Effector memory CD8-positive, alpha-beta T cell (primary cell): ENCODE results near the gene BANF1.
"Not testable (repeated sequence)": the region's sequence is repeated elsewhere in the genome, so short reads cannot be mapped to it uniquely, and the experiment has no call there.

Experiments used
- ATAC-seq: fragments of 150-1000 bp; cut with Tn5 transposase; replicated peaks from 2 replicates; pipeline ENCODE4 v1.10.0; 2021; ENCODE audit warnings: mild to moderate bottlenecking, moderate library complexity
- DNase-seq, 3 experiments: peaks; one replicate each; pipeline ENCODE4 v3.0.0; 2021
- H3K27ac Mint-ChIP-seq, 2 donors: one replicate each; pipeline ENCODE4 v1.8.0; 2022; ENCODE audit warnings: mild to moderate bottlenecking in 2 of 2, mixed read lengths in 2 of 2, moderate library complexity in 2 of 2
- H3K27me3 Mint-ChIP-seq, 2 donors: one replicate each; pipeline ENCODE4 v1.8.0; 2022; ENCODE audit warnings: mixed read lengths in 2 of 2
- H3K36me3 Mint-ChIP-seq: one replicate; pipeline ENCODE4 v1.8.0; 2022; ENCODE audit warnings: mild to moderate bottlenecking, moderate library complexity, mixed read lengths; ENCODE audit not compliant: insufficient read depth
- H3K4me1 Mint-ChIP-seq, 2 donors: one replicate each; pipeline ENCODE4 v1.8.0; 2022; ENCODE audit warnings: low read depth in 2 of 2, mixed read lengths in 2 of 2
- H3K4me3 Mint-ChIP-seq, 2 donors: one replicate each; pipeline ENCODE4 v1.8.0; 2022; ENCODE audit warnings: mild to moderate bottlenecking in 2 of 2, mixed read lengths in 2 of 2, moderate library complexity in 2 of 2
- H3K9me3 Mint-ChIP-seq, 2 donors: one replicate each; pipeline ENCODE4 v1.8.0; 2022; ENCODE audit warnings: mixed read lengths in 2 of 2

The BANF1 gene

GRCh38 chr11:66020212-66020611, 17.9 kb downstream of the BANF1 start:
- DNase-seq (no peak), ATAC-seq (no peak)
- Mint-ChIP-seq H3K9me3 (no peaks in the 10 kb centered on the region), H3K36me3 (no peaks in the 10 kb centered on the region), H3K4me3 (peak overlapping the region in 1 of 2 donors; percentile 52), H3K27ac (peak overlapping the region in 1 of 2 donors; percentile 58), H3K27me3 (peaks cover 4 to 19% of the 10 kb centered on the region in 2 donors), H3K4me1 (peaks cover 6% of the 10 kb centered on the region in 2 donors)

DNA sequence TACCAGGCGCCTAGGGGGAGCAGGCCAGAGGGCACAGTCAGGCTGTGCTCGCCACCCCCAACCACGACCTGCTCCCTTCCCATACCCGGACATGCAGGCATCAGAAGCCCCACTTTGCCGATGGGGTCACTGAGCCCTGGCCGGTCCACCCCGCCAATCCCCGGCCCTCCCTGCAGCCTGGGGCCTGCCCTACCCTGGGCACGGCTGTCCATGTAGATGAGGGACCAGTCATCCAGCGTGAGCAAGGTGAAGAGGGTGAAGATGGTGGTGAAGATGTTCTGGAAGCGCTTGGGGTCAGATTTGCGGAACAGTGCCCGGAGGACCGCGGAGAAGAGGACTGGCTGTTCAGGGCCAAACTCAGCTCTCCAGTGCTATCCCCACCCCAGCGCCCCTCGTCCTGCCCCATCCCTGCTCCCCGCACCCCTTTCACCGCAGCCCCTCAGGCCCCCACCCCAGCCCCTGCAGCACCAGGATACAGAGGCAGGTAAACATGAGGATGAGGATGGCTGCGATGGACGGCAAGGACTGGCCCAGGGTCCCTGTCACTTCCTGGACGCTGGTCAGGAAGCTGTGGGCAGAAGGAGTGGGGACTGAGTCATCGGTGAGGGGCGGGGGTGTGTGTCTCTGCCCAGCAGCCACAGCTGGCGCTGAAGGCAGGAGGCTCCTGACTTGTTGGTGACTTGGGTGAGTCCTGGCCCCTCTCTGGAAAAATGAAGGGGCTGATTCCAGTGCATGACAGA, 18.5 kb downstream of the BANF1 start:
- ATAC-seq (peak; percentile 38), DNase-seq (no peak)
- Mint-ChIP-seq H3K9me3 (no peaks in the 10 kb centered on the region), H3K4me3 (peak overlapping the region in 1 of 2 donors; percentile 27), H3K4me1 (peaks cover 6% of the 10 kb centered on the region in 2 donors), H3K27ac (peak overlapping the region in 1 of 2 donors; percentile 58), H3K27me3 (peaks cover 4 to 19% of the 10 kb centered on the region in 2 donors), H3K36me3 (no peaks in the 10 kb centered on the region)

DNA sequence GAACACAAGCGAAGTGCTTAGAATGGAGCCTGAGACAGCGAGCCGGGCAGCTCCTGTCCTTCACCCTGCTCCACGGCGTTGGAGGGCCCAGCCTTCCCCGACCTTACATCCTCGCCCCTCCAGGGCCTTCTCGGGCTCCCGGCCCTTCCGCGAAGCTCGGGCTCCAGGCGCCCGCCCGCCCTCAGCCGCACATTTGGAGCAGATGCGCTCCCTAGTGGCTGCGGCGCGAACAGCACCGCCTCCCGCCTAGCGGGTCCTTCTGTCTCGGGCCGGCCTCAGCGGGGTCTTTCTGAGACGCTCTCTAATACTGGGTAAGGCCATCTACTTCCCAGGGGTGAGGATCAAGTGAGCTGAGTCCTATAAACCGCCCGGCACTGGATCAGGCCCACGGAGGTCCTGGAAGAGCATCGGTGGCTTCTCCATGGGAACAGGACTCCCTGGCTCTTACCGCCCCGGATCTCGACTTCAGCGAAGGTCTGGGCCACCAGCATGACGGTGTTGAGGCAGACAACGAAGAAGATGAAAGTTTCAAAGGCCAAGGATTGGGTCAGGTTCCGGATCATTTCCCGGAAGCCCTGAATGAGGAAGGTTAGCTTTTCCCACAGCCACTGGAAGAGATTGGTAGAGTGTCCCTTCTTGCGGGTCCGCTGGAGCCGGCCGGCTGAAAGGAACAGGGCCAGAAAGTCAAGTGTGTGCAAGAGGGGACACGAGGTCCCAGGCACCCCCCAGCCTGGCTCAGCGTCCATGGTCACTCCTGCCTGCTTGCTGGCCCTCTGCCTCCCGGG, 20.3 kb downstream of the BANF1 start:
- peak; percentile 75 to 82 (median 82) for DNase-seq
- Mint-ChIP-seq H3K9me3 (no peaks in the 10 kb centered on the region), H3K4me3 (peak overlapping the region; percentile 56 to 65), H3K27me3 (peaks cover 4 to 19% of the 10 kb centered on the region in 2 donors), H3K36me3 (no peaks in the 10 kb centered on the region), H3K27ac (peak overlapping the region; percentile 35 to 56), H3K4me1 (peaks cover 6% of the 10 kb centered on the region in 2 donors)
- ATAC-seq, result peak; percentile 96

- ATAC-seq, H3K4me3 Mint-ChIP-seq, H3K9me3 Mint-ChIP-seq, H3K36me3 Mint-ChIP-seq, DNase-seq, H3K4me1 Mint-ChIP-seq: not testable (repeated sequence)
- H3K27me3 Mint-ChIP-seq, result peaks cover 4 to 19% of the 10 kb centered on the region in 2 donors
- peak overlapping the region in 1 of 2 donors; percentile 56 for H3K27ac Mint-ChIP-seq
Observed at GRCh38 chr11:66023186-66023440, 20.8 kb downstream of the BANF1 start.

- no peak for DNase-seq
- Mint-ChIP-seq H3K36me3 (no peaks in the 10 kb centered on the region), H3K4me3 (no peak within 1 kb of the TSS), H3K27ac (peak within 1 kb of the TSS in 1 of 2 donors; percentile 9), H3K9me3 (no peaks in the 10 kb centered on the region), H3K27me3 (peaks cover 4 to 19% of the 10 kb centered on the region in 2 donors), H3K4me1 (peaks cover 6% of the 10 kb centered on the region in 2 donors)
- no peak for ATAC-seq
Observed at GRCh38 chr11:66026017-66026529, 23.8 kb downstream of the BANF1 start, which contains the start of gene CATSPER1. CATSPER1 (minus strand) TSS chr11:66026479; CDS start chr11:66026379, 100 bp downstream.

DNA sequence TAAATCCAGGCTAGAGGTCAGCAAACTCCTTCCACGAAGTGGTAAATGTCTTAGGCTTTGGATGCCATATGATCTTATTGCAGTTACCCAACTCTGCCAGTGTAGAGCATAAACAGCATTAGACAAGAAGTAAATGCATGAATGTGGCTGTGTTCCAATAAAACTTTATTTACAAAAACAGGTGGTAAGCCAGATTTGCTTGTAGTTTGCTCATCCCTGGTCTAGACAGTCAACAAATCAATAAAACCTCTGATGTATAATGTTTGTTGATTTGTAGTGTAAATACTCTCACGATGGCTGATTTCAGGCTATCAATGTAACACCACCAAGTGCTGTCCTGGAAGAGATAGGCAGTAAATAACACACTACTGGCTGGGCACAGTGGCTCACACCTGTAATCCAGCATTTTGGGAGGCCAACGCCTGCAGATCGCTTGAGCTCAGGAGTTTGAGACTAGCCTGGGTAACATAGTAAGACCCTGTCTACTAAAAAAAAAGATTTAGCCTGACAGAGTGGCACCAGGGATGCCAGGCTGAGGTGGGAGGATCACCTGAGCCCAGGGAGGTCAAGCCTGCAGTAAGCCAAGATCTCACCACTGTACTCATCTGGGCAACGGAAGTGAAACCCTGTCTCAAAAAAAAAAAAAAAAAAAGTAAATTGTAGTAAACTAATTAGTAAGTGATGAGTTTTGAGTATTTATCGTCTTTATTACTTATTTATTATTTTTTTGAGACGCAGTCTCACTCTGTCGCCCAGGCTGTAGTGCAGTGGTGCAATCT, 30.8 kb downstream of the BANF1 start:
- H3K4me3 Mint-ChIP-seq, result no peak overlapping the region
- ATAC-seq (no peak), DNase-seq (no peak)
- H3K9me3 Mint-ChIP-seq, result no peaks in the 10 kb centered on the region
- H3K4me1 Mint-ChIP-seq, result no peaks in the 10 kb centered on the region
- H3K27me3 Mint-ChIP-seq, result peaks cover 9 to 23% of the 10 kb centered on the region in 2 donors
- peaks cover 2% of the 10 kb centered on the region for H3K36me3 Mint-ChIP-seq
- no peak overlapping the region for H3K27ac Mint-ChIP-seq

GRCh38 chr11:66035653-66036333, 33.5 kb downstream of the BANF1 start:
- no peaks in the 10 kb centered on the region for H3K9me3 Mint-ChIP-seq
- no peak for DNase-seq
- H3K4me1 Mint-ChIP-seq, result no peaks in the 10 kb centered on the region
- peaks cover 9 to 39% of the 10 kb centered on the region in 2 donors for H3K27me3 Mint-ChIP-seq
- ATAC-seq, result no peak
- H3K4me3 Mint-ChIP-seq, result no peak overlapping the region
- H3K27ac Mint-ChIP-seq, result no peak overlapping the region
- H3K36me3 Mint-ChIP-seq, result peaks cover 2% of the 10 kb centered on the region

DNA sequence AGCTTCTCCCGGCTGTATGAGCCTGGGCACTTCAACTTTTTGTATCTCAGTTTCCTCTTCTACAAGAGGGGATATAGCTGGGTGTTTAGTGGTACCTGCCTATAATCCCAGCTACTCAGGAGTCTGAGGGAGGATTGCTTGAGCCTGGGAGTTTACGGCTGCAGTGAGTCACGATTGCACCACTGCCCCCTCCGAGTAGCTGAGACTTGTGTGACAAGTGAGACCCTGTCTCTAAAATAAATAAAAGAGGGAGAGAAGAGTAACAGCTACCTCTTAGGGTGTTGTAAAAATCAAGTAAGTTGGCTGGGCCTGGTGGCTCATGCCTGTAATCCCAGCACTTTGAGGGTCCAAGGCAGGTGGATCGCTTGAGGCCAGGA, 34.0 kb downstream of the BANF1 start:
- H3K27me3 Mint-ChIP-seq, result peaks cover 9 to 39% of the 10 kb centered on the region in 2 donors

GRCh38 chr11:66037327-66037726, 35.0 kb downstream of the BANF1 start:
- no peak for DNase-seq
- Mint-ChIP-seq H3K4me1 (no peaks in the 10 kb centered on the region), H3K9me3 (no peaks in the 10 kb centered on the region), H3K36me3 (no peaks in the 10 kb centered on the region), H3K4me3 (no peak overlapping the region), H3K27me3 (peaks cover 9 to 39% of the 10 kb centered on the region in 2 donors), H3K27ac (no peak overlapping the region)
- no peak for ATAC-seq

More for the DNA sequence above, 34.0 kb downstream of the BANF1 start:
- peaks cover 2% of the 10 kb centered on the region for H3K36me3 Mint-ChIP-seq
- H3K27ac Mint-ChIP-seq, result no peak overlapping the region
- H3K4me1 Mint-ChIP-seq, result no peaks in the 10 kb centered on the region
- ATAC-seq (no peak), DNase-seq (no peak)
- H3K9me3 Mint-ChIP-seq, result no peaks in the 10 kb centered on the region
- H3K4me3 Mint-ChIP-seq, result no peak overlapping the region

- DNase-seq (no peak), ATAC-seq (no peak)
- H3K9me3 Mint-ChIP-seq, result no peaks in the 10 kb centered on the region
- peaks cover 4% of the 10 kb centered on the region in 2 donors for H3K4me1 Mint-ChIP-seq
- no peak overlapping the region for H3K27ac Mint-ChIP-seq
- peaks cover under 1% of the 10 kb centered on the region for H3K36me3 Mint-ChIP-seq
- no peak overlapping the region for H3K4me3 Mint-ChIP-seq
- H3K27me3 Mint-ChIP-seq, result peaks cover 6 to 33% of the 10 kb centered on the region in 2 donors
Observed at GRCh38 chr11:66039765-66040164, 37.5 kb downstream of the BANF1 start.

GRCh38 chr11:66042227-66042995, 40.1 kb downstream of the BANF1 start:
- H3K27ac Mint-ChIP-seq, result no peak overlapping the region
- H3K9me3 Mint-ChIP-seq, result no peaks in the 10 kb centered on the region
- DNase-seq (no peak), ATAC-seq (no peak)
- H3K4me3 Mint-ChIP-seq, result no peak overlapping the region
- peaks cover 7% of the 10 kb centered on the region for H3K36me3 Mint-ChIP-seq
- H3K27me3 Mint-ChIP-seq, result peaks cover 0 to 21% of the 10 kb centered on the region in 2 donors
- peaks cover 10 to 15% of the 10 kb centered on the region in 2 donors for H3K4me1 Mint-ChIP-seq
